IPS-20b (cell line): Measurements from ENCODE around the gene CYP19A1.
"Not testable (repeated sequence)": the region's sequence is repeated elsewhere in the genome, so short reads cannot be mapped to it uniquely, and the experiment has no call there.

Source experiments
- H3K27ac ChIP-seq: one replicate; pipeline ENCODE4 v1.5.1; 2013; ENCODE audit warnings: low read length
- H3K27me3 ChIP-seq: 2 replicates; pipeline ENCODE4 v1.6.1; 2013; ENCODE audit warnings: mild to moderate bottlenecking, low read length, inconsistent platforms; ENCODE audit not compliant: insufficient read depth
- H3K36me3 ChIP-seq: 2 replicates; pipeline ENCODE4 v1.6.1; 2013; ENCODE audit warnings: low read depth, mild to moderate bottlenecking, inconsistent platforms, low read length, moderate library complexity; ENCODE audit not compliant: insufficient read depth
- H3K4me1 ChIP-seq: 2 replicates; pipeline ENCODE4 v1.6.1; 2013; ENCODE audit warnings: mild to moderate bottlenecking, control low read depth, inconsistent platforms, low read length, moderate library complexity; ENCODE audit not compliant: insufficient read depth
- H3K4me3 ChIP-seq: 2 replicates; pipeline ENCODE4 v1.5.1; 2013; ENCODE audit warnings: mild to moderate bottlenecking, low read length, inconsistent platforms
- H3K9ac ChIP-seq: 2 replicates; pipeline ENCODE4 v1.6.1; 2013; ENCODE audit warnings: low read depth, mild to moderate bottlenecking, inconsistent platforms, low read length, moderate library complexity
- H3K9me3 ChIP-seq: 2 replicates; pipeline ENCODE4 v1.6.1; 2013; ENCODE audit warnings: mild to moderate bottlenecking, low read depth, low read length, inconsistent platforms; ENCODE audit not compliant: insufficient read depth

The CYP19A1 gene

GRCh38 chr15:51193979-51194378 is 144.4 kb downstream of the CYP19A1 start:
- no peaks in the 10 kb centered on the region for H3K9me3 ChIP-seq
- no peak overlapping the region for H3K27ac ChIP-seq
- H3K4me1 ChIP-seq: no peaks in the 10 kb centered on the region
- no peak overlapping the region for H3K9ac ChIP-seq
- no peaks in the 10 kb centered on the region for H3K36me3 ChIP-seq
- no peaks in the 10 kb centered on the region for H3K27me3 ChIP-seq
- no peak overlapping the region for H3K4me3 ChIP-seq

- no peaks in the 10 kb centered on the region for H3K36me3 ChIP-seq
- no peaks in the 10 kb centered on the region for H3K9me3 ChIP-seq
- no peak overlapping the region for H3K27ac ChIP-seq
- H3K27me3 ChIP-seq: no peaks in the 10 kb centered on the region
- H3K9ac ChIP-seq: no peak overlapping the region
- no peak overlapping the region for H3K4me3 ChIP-seq
- no peaks in the 10 kb centered on the region for H3K4me1 ChIP-seq
Measured at GRCh38 chr15:51193526-51193925, 144.9 kb downstream of the CYP19A1 start.

- no peaks in the 10 kb centered on the region for H3K9me3 ChIP-seq
- no peaks in the 10 kb centered on the region for H3K27me3 ChIP-seq
- no peak overlapping the region for H3K9ac ChIP-seq
- no peaks in the 10 kb centered on the region for H3K4me1 ChIP-seq
- H3K36me3 ChIP-seq: no peaks in the 10 kb centered on the region
- H3K27ac ChIP-seq: no peak overlapping the region
- H3K4me3 ChIP-seq: no peak overlapping the region
Measured at GRCh38 chr15:51192521-51193280, 145.7 kb downstream of the CYP19A1 start.

- Histone ChIP-seq H3K9me3 (no peaks in the 10 kb centered on the region), H3K9ac (no peak overlapping the region), H3K27ac (no peak overlapping the region), H3K4me1 (no peaks in the 10 kb centered on the region), H3K27me3 (no peaks in the 10 kb centered on the region), H3K36me3 (no peaks in the 10 kb centered on the region), H3K4me3 (no peak overlapping the region)
Measured at GRCh38 chr15:51191766-51192165, 146.6 kb downstream of the CYP19A1 start.

GRCh38 chr15:51191072-51191670 is 147.2 kb downstream of the CYP19A1 start:
- Histone ChIP-seq H3K4me3 (no peak overlapping the region), H3K9me3 (no peaks in the 10 kb centered on the region), H3K27ac (no peak overlapping the region), H3K27me3 (no peaks in the 10 kb centered on the region), H3K36me3 (no peaks in the 10 kb centered on the region), H3K4me1 (no peaks in the 10 kb centered on the region), H3K9ac (no peak overlapping the region)

- Histone ChIP-seq H3K27me3 (no peaks in the 10 kb centered on the region), H3K4me1 (no peaks in the 10 kb centered on the region), H3K4me3 (no peak overlapping the region), H3K9ac (no peak overlapping the region), H3K27ac (no peak overlapping the region), H3K9me3 (no peaks in the 10 kb centered on the region), H3K36me3 (no peaks in the 10 kb centered on the region)
Measured at GRCh38 chr15:51190424-51191068, 147.8 kb downstream of the CYP19A1 start.

- Histone ChIP-seq H3K27me3 (no peaks in the 10 kb centered on the region), H3K27ac (no peak overlapping the region), H3K4me1 (no peaks in the 10 kb centered on the region), H3K4me3 (no peak overlapping the region), H3K36me3 (no peaks in the 10 kb centered on the region), H3K9me3 (no peaks in the 10 kb centered on the region), H3K9ac (no peak overlapping the region)
Measured at GRCh38 chr15:51189669-51190385, 148.6 kb downstream of the CYP19A1 start.

GRCh38 chr15:51188791-51189190 is 149.6 kb downstream of the CYP19A1 start:
- H3K4me1 ChIP-seq, H3K27ac ChIP-seq, H3K4me3 ChIP-seq, H3K27me3 ChIP-seq, H3K36me3 ChIP-seq, H3K9ac ChIP-seq, H3K9me3 ChIP-seq: not testable (repeated sequence)

- no peaks in the 10 kb centered on the region for H3K36me3 ChIP-seq
- no peak overlapping the region for H3K4me3 ChIP-seq
- no peak overlapping the region for H3K27ac ChIP-seq
- no peaks in the 10 kb centered on the region for H3K27me3 ChIP-seq
- H3K4me1 ChIP-seq: no peaks in the 10 kb centered on the region
- H3K9me3 ChIP-seq: no peaks in the 10 kb centered on the region
- no peak overlapping the region for H3K9ac ChIP-seq
Measured at GRCh38 chr15:51186891-51187290, 151.5 kb downstream of the CYP19A1 start.

GRCh38 chr15:51186181-51186705 is 152.2 kb downstream of the CYP19A1 start:
- H3K4me3 ChIP-seq: no peak overlapping the region
- H3K27ac ChIP-seq: no peak overlapping the region
- no peaks in the 10 kb centered on the region for H3K27me3 ChIP-seq
- H3K9ac ChIP-seq: no peak overlapping the region
- no peaks in the 10 kb centered on the region for H3K4me1 ChIP-seq
- H3K9me3 ChIP-seq: no peaks in the 10 kb centered on the region
- no peaks in the 10 kb centered on the region for H3K36me3 ChIP-seq

- H3K9ac ChIP-seq: no peak overlapping the region
- no peaks in the 10 kb centered on the region for H3K36me3 ChIP-seq
- H3K4me3 ChIP-seq: no peak overlapping the region
- no peaks in the 10 kb centered on the region for H3K27me3 ChIP-seq
- no peak overlapping the region for H3K27ac ChIP-seq
- no peaks in the 10 kb centered on the region for H3K9me3 ChIP-seq
- no peaks in the 10 kb centered on the region for H3K4me1 ChIP-seq
Measured at GRCh38 chr15:51185213-51186159, 152.9 kb downstream of the CYP19A1 start.
